Measurements from ENCODE around the gene ACAD8.
"Not testable (repeated sequence)": the region's sequence is repeated elsewhere in the genome, so short reads cannot be mapped to it uniquely, and the experiment has no call there.

ACAD8 gene

GRCh38 chr11:134270250-134270714 lies 16.9 kb downstream of the ACAD8 start:
- no peak for DNase-seq

DNA sequence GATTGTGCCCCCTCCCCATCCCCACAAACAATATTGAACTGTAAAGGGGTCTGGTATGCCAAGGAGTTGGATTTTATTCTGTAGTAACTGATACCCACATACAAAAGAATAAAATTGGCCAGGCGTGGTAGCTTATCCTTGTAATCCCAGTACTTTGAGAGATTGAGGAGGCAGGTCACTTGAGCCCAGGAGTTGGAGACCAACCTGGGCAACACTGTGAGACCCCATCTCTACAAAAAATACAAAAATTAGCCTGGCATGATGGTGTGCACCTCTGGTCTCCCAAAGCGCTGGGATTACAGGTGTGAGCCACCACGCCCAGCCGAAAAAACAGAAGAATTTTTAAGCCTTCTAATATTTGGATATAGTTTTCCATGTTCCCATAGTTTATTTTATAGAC lies 18.6 kb downstream of the ACAD8 start:
- DNase-seq = no peak

- DNase-seq = no peak
Measured at GRCh38 chr11:134272381-134273316, 19.3 kb downstream of the ACAD8 start.

- DNase-seq = no peak
Measured at GRCh38 chr11:134273317-134273712, 19.9 kb downstream of the ACAD8 start.

DNA sequence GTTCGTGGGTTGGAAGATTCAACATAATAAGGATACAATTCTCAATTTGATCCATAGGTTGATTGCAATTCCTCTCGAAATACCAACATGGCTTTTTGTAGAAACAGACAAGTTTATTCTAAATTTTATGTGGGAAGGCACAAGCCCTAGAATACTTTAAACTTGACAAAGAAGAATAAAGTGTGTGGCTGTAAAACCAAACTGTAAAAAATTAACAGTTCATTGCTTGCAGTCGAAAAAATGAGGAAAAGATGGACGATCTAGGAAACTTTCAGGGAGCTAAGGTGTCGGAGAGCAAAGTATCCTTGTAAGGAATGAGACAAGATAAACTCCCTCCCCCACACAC lies 21.8 kb downstream of the ACAD8 start:
- DNase-seq = no peak

DNA sequence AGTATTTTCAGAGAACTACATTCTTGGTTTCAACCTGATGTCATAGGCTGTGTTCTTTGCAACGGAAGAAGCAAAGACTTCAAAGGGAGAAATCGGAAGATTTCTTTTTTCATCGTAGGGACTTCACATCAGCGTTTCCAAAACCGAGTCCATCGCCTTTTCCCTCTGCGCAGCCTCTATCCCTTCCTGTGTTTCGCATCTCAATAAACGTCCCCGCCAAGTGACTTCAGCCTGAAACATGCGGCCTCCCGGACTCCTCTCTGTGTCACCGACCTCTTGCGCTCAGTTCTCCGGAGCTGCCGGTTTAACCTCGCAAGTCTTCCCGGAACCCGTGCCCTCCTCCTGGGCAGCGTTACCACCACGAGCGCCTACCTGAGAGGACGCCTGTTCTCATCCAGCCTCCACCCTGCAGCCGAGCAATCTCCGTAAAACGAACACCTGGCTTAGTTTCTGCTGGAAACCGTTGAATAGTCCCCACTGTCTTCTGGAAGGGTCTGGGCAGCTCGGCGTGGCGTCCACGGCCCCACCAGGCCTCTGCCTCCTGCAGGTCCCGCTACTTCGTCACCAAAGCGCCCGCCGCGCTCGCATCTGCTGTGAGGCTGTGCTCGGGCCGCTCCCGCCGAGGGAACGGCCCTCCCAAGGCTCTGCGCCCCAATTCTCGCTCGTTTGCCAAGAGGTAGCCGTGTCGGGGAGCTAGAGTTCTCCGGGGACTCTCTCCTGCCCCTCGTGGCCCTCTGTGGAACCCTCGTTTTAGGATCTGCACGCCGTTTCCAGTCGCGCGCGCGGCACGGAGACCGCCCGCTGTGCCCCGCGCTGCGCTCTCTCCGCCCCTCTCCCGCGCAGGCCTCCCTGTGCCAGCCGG lies 22.4 kb downstream of the ACAD8 start, which contains the start of gene GLB1L3:
Gene GLB1L3 (plus strand): TSS at position 846 of the 862 bp plus-strand sequence. CDS start 362 bp downstream, outside the sequence.
- DNase-seq = peak; percentile 87

GRCh38 chr11:134276396-134277182 lies 23.2 kb downstream of the ACAD8 start:
- peak; percentile 24 for DNase-seq

- DNase-seq = no peak
Measured at GRCh38 chr11:134277183-134278001, 24.0 kb downstream of the ACAD8 start.

DNA sequence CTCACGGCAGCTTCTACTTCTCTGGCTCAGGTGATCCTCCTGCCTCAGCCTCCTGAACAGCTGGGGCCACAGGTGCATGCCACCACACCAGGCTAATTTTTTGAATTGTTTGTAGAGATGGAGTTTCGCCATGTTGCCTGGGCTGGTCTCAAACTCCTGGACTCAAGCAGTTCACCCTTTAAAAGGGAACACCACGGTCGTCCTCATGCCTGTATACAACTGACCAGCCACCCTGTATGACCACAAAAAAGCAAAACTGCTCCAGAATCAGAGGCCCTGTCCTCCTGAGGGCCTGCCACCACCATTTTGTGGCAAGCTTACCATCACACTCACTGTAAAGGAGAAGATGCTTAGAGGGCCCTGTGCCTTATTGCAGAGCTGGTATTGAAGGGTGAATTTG lies 25.0 kb downstream of the ACAD8 start:
- DNase-seq = no peak

- not testable (repeated sequence) for DNase-seq
Measured at GRCh38 chr11:134281635-134282034, 28.3 kb downstream of the ACAD8 start.

GRCh38 chr11:134282121-134283045 lies 29.0 kb downstream of the ACAD8 start:
- no peak for DNase-seq

- no peak for DNase-seq
Measured at GRCh38 chr11:134283461-134284230, 30.3 kb downstream of the ACAD8 start.

- DNase-seq = not testable (repeated sequence)
Measured at GRCh38 chr11:134284349-134284748, 31.0 kb downstream of the ACAD8 start.

GRCh38 chr11:134287561-134287960 lies 34.2 kb downstream of the ACAD8 start:
- no peak for DNase-seq

- no peak for DNase-seq
Measured at GRCh38 chr11:134288486-134288885, 35.1 kb downstream of the ACAD8 start.

GRCh38 chr11:134289167-134289566 lies 35.8 kb downstream of the ACAD8 start:
- no peak for DNase-seq

- DNase-seq = no peak
Measured at GRCh38 chr11:134289789-134290188, 36.4 kb downstream of the ACAD8 start.

DNA sequence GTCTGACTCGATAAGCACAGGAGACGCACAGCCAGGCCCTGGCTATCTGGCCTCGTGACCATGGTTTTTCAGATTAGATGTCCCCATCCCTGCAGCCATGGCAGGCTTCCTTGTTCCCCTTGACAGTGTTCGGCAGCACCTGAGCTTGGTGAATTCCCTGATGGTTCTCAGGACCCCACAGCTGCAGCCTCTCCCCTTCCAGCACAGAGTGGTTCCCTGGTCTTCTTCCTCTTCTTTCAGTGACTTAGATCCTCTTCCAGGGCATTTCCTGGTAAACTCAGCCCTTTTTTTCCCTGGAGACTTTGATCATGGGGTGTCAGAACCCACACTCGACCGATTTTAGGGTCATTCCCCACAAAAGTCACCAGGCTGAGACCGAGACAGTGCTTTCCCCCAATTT lies 37.3 kb downstream of the ACAD8 start:
- no peak for DNase-seq

DNA sequence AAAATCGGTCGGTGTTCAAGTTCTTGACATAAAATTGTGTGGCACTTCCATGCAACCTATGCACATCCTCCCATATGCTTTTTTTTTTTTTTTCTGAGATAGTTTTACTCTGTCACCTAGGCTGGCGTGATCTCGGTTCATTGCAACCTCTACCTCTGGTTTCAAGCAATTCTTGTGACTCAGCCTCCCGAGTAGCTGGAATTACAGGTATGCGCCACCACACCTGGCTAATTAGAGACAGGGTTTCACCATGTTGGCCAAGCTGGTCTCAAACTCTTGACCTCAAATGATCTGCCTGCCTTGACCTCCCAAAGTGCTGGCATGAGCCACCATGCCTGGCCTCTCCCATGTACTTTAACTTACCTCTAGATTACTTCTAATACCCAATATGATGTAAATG lies 37.8 kb downstream of the ACAD8 start:
- no peak for DNase-seq

DNA sequence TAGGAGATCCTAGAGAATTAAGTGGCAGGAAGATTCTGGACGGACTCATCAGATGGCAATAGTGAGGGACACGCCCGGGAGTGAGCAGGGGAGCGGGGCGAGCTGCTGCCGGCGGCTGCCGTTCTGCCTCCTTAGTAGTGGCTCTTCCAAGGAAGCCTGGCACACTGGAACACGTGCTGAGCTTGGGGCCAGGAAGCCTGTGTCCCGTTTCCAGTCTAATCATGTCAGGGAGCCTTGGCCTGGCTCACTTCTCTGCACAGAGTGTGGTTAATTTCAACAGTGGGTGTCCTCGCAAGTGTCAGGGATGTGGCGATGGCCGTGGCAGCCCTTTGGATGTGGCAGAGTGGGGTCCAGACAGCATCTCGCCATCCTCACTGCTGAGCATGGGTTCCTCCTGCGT lies 39.3 kb downstream of the ACAD8 start:
- no peak for DNase-seq
